ENCODE results near the gene EPGN.

The EPGN gene

GRCh38 chr4:74344031-74344430, 35.8 kb downstream of the EPGN start:
- DNase-seq, result no peak

- DNase-seq, result no peak
These were observed 45.6 kb downstream of the EPGN start for GRCh38 chr4:74353858-74354257.

DNA sequence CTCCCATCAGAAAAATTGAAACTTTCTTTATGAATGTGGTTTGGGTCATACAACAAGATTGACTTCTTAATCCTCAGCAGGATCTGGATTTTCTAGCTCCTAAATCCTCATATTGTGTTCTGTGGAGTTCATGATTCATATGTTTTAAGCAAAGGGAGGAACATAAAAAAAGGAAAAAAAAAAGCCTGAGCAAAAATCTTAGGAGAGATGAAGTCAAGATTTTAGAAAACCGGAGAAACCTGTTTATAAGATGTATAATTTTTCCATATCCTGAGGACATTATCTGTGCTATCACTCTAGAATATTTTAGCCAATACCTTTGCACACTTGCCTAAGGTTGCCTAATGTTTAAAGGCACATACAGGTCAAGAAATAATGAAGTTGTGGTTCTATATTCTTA, 49.7 kb downstream of the EPGN start:
- DNase-seq, result no peak

- no peak for DNase-seq
These were observed 53.4 kb downstream of the EPGN start for GRCh38 chr4:74361671-74362070.

DNA sequence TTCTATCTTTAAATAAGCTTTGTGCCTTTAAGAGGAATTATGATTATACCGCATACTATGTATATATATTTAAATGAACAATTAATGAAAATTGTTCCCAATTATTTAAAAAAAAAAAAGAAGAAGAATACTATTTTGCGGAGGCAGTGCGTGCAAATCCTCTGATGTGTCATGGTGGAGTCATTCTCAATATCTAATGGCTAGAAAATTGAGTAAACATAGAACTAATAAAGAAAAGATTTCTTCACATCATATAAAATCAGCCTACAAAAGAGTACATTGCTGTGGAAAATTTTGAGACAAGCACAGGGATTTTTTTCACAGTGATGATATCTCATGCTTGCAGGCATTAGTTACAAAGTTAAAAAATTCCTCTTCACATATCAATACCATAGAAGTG, 54.1 kb downstream of the EPGN start:
- no peak for DNase-seq

DNA sequence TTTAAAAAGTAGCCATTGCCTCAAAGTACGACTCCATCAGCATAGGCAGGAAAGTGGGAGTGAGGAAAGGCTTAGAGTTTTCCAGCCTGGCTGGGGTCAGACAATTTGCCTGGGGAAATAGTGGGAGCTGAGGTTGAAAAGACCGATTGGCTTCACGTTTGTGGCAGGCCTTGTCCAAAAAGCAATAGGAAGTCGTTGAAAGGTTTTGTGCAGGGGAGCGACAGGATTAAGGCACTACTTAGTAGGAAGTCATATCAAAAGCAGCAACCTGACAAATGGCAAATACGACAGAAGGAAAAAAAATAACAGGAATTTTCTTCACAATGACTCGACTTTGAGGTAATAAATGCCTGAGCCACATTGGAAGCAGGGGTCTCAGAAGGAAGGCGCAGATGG, 56.0 kb downstream of the EPGN start:
- no peak for DNase-seq

DNA sequence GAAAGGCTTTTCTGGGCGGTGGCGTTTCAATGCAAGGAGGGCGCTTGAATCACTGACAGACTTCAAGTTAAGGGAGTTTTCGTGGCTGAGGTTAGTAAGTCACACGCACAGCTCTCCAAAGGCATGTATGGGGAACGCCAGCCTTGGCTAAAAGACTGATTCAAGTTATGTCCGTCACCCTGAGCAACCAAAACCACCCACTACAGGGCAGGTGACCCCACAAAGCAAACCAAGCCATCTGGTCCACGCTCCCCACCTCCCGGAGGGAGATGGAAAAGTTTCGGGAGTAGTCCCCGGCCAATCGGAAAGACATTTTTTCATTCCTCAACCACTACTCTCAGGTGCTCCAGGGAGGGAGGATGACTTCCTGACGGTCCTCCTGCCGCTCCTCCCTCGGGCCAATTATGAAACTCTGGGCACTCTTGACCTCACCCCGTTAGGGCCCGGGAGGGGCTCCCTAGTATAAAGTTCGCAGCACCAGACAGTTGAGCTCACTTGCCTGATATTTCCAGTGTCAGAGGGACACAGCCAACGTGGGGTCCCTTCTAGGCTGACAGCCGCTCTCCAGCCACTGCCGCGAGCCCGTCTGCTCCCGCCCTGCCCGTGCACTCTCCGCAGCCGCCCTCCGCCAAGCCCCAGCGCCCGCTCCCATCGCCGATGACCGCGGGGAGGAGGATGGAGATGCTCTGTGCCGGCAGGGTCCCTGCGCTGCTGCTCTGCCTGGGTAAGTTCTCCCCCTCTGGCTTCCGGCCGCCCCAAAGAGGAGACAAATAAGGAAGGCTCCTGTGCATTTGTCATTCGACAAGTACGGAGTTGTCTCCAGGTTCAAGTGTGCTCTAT, 56.6 kb downstream of the EPGN start, which contains the start of gene EREG:
EREG (plus strand) TSS at position 494 of the 840 bp plus-strand sequence; CDS start at position 658, 164 bp downstream.
- DNase-seq, result no peak

DNA sequence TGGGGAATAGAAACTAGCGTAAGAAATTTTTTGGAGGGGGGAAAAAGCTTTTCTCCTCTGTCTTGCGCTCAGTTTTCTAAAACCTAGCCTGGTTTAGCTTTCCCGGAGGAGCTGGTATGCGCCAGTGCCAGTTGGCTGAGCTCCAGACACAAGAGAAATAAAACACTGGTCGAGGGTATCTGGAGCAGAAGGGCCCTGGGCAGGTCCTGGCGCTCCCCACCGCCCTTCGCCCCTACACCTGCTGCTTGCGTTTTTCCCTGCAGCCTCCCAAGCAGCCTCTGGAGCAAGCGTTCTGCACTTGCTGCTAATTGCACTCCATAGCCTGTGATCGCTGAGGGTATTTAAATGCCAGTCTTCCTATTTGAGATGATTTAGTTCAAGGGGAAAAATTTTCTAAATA, 57.5 kb downstream of the EPGN start:
- peak; percentile 5 for DNase-seq

All from DMS 273 treated with DMSO at 0.1 percent for 48 hours (cell line).